Caco-2 (cell line): ENCODE results near the gene ANKS3. TPM values are rescaled to one million over a fixed set of nuclear protein-coding genes. Genes with fewer than 3 reads are reported as not detected.

Experiments used
- BruUV-seq: library from RNA; stranded (reverse); fragments of 400-500 nt; replicated peaks from 2 replicates; lab custom pipeline; 2021; lab: Mats Ljungman, UMichigan
- CTCF ChIA-PET: fragments of 300-600 bp; sonication (Branson Sonifier 250); formaldehyde crosslinking; loops from one replicate; lab custom pipeline; 2022; ENCODE audit warnings: antibody characterized with exemption; lab: Charles Lee
- POLR2A ChIA-PET: fragments of 300-600 bp; sonication (Branson Sonifier 250); formaldehyde crosslinking; loops from one replicate; lab custom pipeline; 2022; ENCODE audit warnings: antibody characterized with exemption; lab: Charles Lee
- DNase-seq, 2 experiments: peaks; one replicate each; pipeline versions ENCODE4 v3.0.0 to v3.0.0-alpha.2; 2020 to 2022
- H3K27me3 ChIP-seq: replicated peaks from 2 replicates; pipeline ENCODE4 v1.6.0; 2011; ENCODE audit warnings: low read length; ENCODE audit not compliant: control insufficient read depth, insufficient read depth
- H3K36me3 ChIP-seq: 2 replicates; pipeline ENCODE4 v1.5.1; 2011; ENCODE audit warnings: low read length; ENCODE audit not compliant: control insufficient read depth, insufficient read depth
- H3K4me1 ChIP-seq: fragments of 250-450 bp; sonication (Bioruptor Pico); 2 replicates; pipeline ENCODE4 v1.5.1; 2020; ENCODE audit warnings: mild to moderate bottlenecking
- H3K4me3 ChIP-seq: 2 replicates; pipeline ENCODE4 v1.5.1; 2011; ENCODE audit warnings: low read depth, mild to moderate bottlenecking, control low read depth, low read length
- H3K9me3 ChIP-seq: fragments of 250-450 bp; sonication (Bioruptor Pico); 2 replicates; pipeline ENCODE4 v1.5.1; 2020; ENCODE audit warnings: mild to moderate bottlenecking, moderate library complexity
- H3K27ac Mint-ChIP-seq: one replicate; pipeline ENCODE4 v1.8.0; 2022; ENCODE audit warnings: mixed read lengths; ENCODE audit not compliant: unreplicated experiment
- H3K27me3 Mint-ChIP-seq: one replicate; pipeline ENCODE4 v1.8.0; 2022; ENCODE audit warnings: mixed read lengths; ENCODE audit not compliant: insufficient read depth, unreplicated experiment
- H3K36me3 Mint-ChIP-seq: one replicate; pipeline ENCODE4 v1.8.0; 2022; ENCODE audit warnings: mild to moderate bottlenecking, mixed read lengths; ENCODE audit not compliant: insufficient read depth, unreplicated experiment
- H3K4me1 Mint-ChIP-seq: one replicate; pipeline ENCODE4 v1.8.0; 2022; ENCODE audit warnings: low read depth, mixed read lengths; ENCODE audit not compliant: unreplicated experiment
- H3K4me3 Mint-ChIP-seq: one replicate; pipeline ENCODE4 v1.8.0; 2022; ENCODE audit warnings: mild to moderate bottlenecking, moderate library complexity, mixed read lengths; ENCODE audit not compliant: unreplicated experiment
- H3K9me3 Mint-ChIP-seq: one replicate; pipeline ENCODE4 v1.8.0; 2022; ENCODE audit warnings: mixed read lengths; ENCODE audit not compliant: unreplicated experiment
- CTCF ChIP-seq, 2 experiments: fragments of 200-600 bp in 1 of 2; IDR thresholded peaks; 1 replicate in 1 of 2; 2 replicates in 1 of 2; pipeline versions ENCODE4 v1.5.1 to v1.8.0; 2011 to 2022; ENCODE audit warnings: antibody characterized with exemption in 1 of 2, control low read depth in 1 of 2, inconsistent platforms in 1 of 2, low read depth in 1 of 2, low read length in 1 of 2, mild to moderate bottlenecking in 1 of 2, moderate library complexity in 1 of 2; ENCODE audit not compliant: insufficient read depth in 1 of 2, severe bottlenecking in 1 of 2, unreplicated experiment in 1 of 2
- intact Hi-C: fragments of 100-400 bp; cut with micrococcal nuclease; formaldehyde crosslinking; loops from one replicate; pipeline ENCODE4 v1.10.0; 2022; ENCODE audit not compliant: unreplicated experiment
- total RNA-seq: library from RNA; stranded (reverse); gene quantifications from 2 replicates; pipeline ENCODE4 v1.2.3, GENCODE V29; 2022

Gene ANKS3
- total RNA-seq, 1 experiment from 2014 or later, result 28.1 TPM

- peaks cover 20% of the 10 kb centered on the region for H3K36me3 Mint-ChIP-seq
- TF ChIP-seq CTCF (IDR thresholded peaks at IDR 0.05; ENCODE audit: insufficient read depth in 1 of 2, low read depth in 1 of 2, low read length in 1 of 2, severe bottlenecking in 1 of 2, unreplicated experiment in 1 of 2), result no peak
- Histone ChIP-seq H3K36me3 (no peaks in the 10 kb centered on the region; the same call in 1 of the 2 replicates), H3K4me1 (no peaks in the 10 kb centered on the region), H3K9me3 (no peaks in the 10 kb centered on the region), H3K27me3 (no peaks in the 10 kb centered on the region), H3K4me3 (no peak overlapping the region)
- no peak overlapping the region for H3K27ac Mint-ChIP-seq
- no TSS peak for BruUV-seq
- intact Hi-C loops, result no loop called here
- ChIA-PET CTCF (no interaction called here), POLR2A (interaction anchor here (0.7 kb wide), 1 partner anchor 10 kb away, joined by 6 read pairs; no protein-coding TSS in a partner anchor)
- no peak for DNase-seq
- H3K4me1 Mint-ChIP-seq, result no peaks in the 10 kb centered on the region
- no peaks in the 10 kb centered on the region for H3K9me3 Mint-ChIP-seq
- H3K4me3 Mint-ChIP-seq, result no peak overlapping the region
- H3K27me3 Mint-ChIP-seq, result no peaks in the 10 kb centered on the region
These were observed 15.7 kb upstream of the ANKS3 start for GRCh38 chr16:4749700-4750257.

GRCh38 chr16:4748682-4749411, 14.8 kb upstream of the ANKS3 start:
- TF ChIP-seq CTCF (IDR thresholded peaks at IDR 0.05; ENCODE audit: insufficient read depth in 1 of 2, low read depth in 1 of 2, low read length in 1 of 2, severe bottlenecking in 1 of 2, unreplicated experiment in 1 of 2), result no peak
- H3K36me3 ChIP-seq, result no peaks in the 10 kb centered on the region; the same call in 1 of the 2 replicates
- intact Hi-C loops, result no loop called here
- H3K9me3 Mint-ChIP-seq, result no peaks in the 10 kb centered on the region
- ChIA-PET POLR2A (no interaction called here), CTCF (interaction anchor here (0.6 kb wide), 1 partner anchor 238 kb away, joined by 3 read pairs; no protein-coding TSS in a partner anchor)
- no peak for DNase-seq
- H3K4me1 Mint-ChIP-seq, result no peaks in the 10 kb centered on the region
- H3K27ac Mint-ChIP-seq, result no peak overlapping the region
- no peaks in the 10 kb centered on the region for H3K27me3 ChIP-seq
- no peaks in the 10 kb centered on the region for H3K4me1 ChIP-seq
- no peaks in the 10 kb centered on the region for H3K9me3 ChIP-seq
- H3K27me3 Mint-ChIP-seq, result no peaks in the 10 kb centered on the region
- H3K36me3 Mint-ChIP-seq, result peaks cover 19% of the 10 kb centered on the region
- BruUV-seq, result no TSS peak
- no peak overlapping the region for H3K4me3 ChIP-seq
- H3K4me3 Mint-ChIP-seq, result no peak overlapping the region

GRCh38 chr16:4747906-4748681, 14.0 kb upstream of the ANKS3 start:
- no peak overlapping the region for H3K4me3 ChIP-seq
- no peaks in the 10 kb centered on the region for H3K9me3 ChIP-seq
- intact Hi-C loops, result no loop called here
- TF ChIP-seq CTCF (IDR thresholded peaks at IDR 0.05; ENCODE audit: insufficient read depth in 1 of 2, low read depth in 1 of 2, low read length in 1 of 2, severe bottlenecking in 1 of 2, unreplicated experiment in 1 of 2), result no peak
- H3K27me3 ChIP-seq, result no peaks in the 10 kb centered on the region
- BruUV-seq, result no TSS peak
- DNase-seq, result no peak
- POLR2A ChIA-PET, result no interaction called here
- CTCF ChIA-PET, result interaction anchor here (0.6 kb wide), 1 partner anchor 239 kb away, joined by 3 read pairs; no protein-coding TSS in a partner anchor
- no peaks in the 10 kb centered on the region for H3K9me3 Mint-ChIP-seq
- no peak overlapping the region for H3K4me3 Mint-ChIP-seq
- peaks cover 19% of the 10 kb centered on the region for H3K36me3 Mint-ChIP-seq
- H3K36me3 ChIP-seq, result no peaks in the 10 kb centered on the region; the same call in 1 of the 2 replicates
- no peaks in the 10 kb centered on the region for H3K4me1 ChIP-seq
- H3K27ac Mint-ChIP-seq, result no peak overlapping the region
- no peaks in the 10 kb centered on the region for H3K4me1 Mint-ChIP-seq
- H3K27me3 Mint-ChIP-seq, result no peaks in the 10 kb centered on the region
